Stimulated activated CD4-positive, alpha-beta T cell treated with anti-CD3 and anti-CD28 coated beads, Interleukin-1b, Interleukin-23, amount 100 ng/mL, for 48 hours (primary cell): Measurements from ENCODE around the gene SLC37A2.

ENCODE experiments used
- DNase-seq: peaks from one replicate; pipeline ENCODE4 v3.0.0-alpha.2; 2020

SLC37A2 gene

GRCh38 chr11:125071846-125072217 lies 8.7 kb downstream of the SLC37A2 start:
- DNase-seq = no peak

- DNase-seq = no peak
These were observed 9.3 kb downstream of the SLC37A2 start for GRCh38 chr11:125072218-125072960.

- DNase-seq = no peak
These were observed 10.0 kb downstream of the SLC37A2 start for GRCh38 chr11:125072961-125073590.

GRCh38 chr11:125073616-125074483 lies 10.7 kb downstream of the SLC37A2 start:
- no peak for DNase-seq

- no peak for DNase-seq
These were observed 11.6 kb downstream of the SLC37A2 start for GRCh38 chr11:125074511-125075241.

- DNase-seq = no peak
These were observed 12.1 kb downstream of the SLC37A2 start for GRCh38 chr11:125075242-125075625.

GRCh38 chr11:125075900-125076317 lies 12.8 kb downstream of the SLC37A2 start:
- DNase-seq = no peak

GRCh38 chr11:125076378-125076945 lies 13.4 kb downstream of the SLC37A2 start:
- DNase-seq = no peak

GRCh38 chr11:125078016-125078415 lies 14.9 kb downstream of the SLC37A2 start:
- DNase-seq = no peak

GRCh38 chr11:125078516-125079140 lies 15.5 kb downstream of the SLC37A2 start:
- DNase-seq = no peak

GRCh38 chr11:125079151-125079877 lies 16.2 kb downstream of the SLC37A2 start:
- DNase-seq = no peak

- DNase-seq = no peak
These were observed 16.9 kb downstream of the SLC37A2 start for GRCh38 chr11:125079878-125080530.

- DNase-seq = no peak
These were observed 17.4 kb downstream of the SLC37A2 start for GRCh38 chr11:125080531-125080911.

GRCh38 chr11:125081098-125081798 lies 18.1 kb downstream of the SLC37A2 start:
- DNase-seq = no peak

- no peak for DNase-seq
These were observed 18.9 kb downstream of the SLC37A2 start for GRCh38 chr11:125082040-125082439.

- DNase-seq = no peak
These were observed 19.7 kb downstream of the SLC37A2 start for GRCh38 chr11:125082611-125083311.

GRCh38 chr11:125083312-125084056 lies 20.4 kb downstream of the SLC37A2 start:
- no peak for DNase-seq

GRCh38 chr11:125084057-125084416 lies 20.9 kb downstream of the SLC37A2 start:
- no peak for DNase-seq

- no peak for DNase-seq
These were observed 21.7 kb downstream of the SLC37A2 start for GRCh38 chr11:125084761-125085231.
